ENCODE results near the gene RGS12.

RGS12 gene

DNA sequence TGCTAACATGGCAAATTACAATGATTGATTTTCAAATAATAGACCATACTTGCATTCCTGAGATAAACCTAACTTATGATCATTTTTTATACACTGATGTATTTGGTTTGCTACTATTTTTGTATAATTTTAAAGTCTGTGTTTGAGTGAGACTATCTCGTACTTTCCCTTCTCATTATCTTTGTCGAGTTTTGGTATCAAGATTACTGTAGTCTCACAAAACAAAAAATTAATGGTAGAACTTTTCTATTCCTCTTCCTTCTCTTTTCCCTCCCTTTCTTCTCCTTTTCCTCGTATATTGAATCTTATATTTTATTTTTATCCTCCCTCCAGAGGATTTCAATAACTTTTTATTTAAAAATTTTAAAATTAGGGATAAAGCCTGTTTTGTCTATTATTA lies 41.5 kb downstream of the RGS12 start:
- DNase-seq: no peak

DNA sequence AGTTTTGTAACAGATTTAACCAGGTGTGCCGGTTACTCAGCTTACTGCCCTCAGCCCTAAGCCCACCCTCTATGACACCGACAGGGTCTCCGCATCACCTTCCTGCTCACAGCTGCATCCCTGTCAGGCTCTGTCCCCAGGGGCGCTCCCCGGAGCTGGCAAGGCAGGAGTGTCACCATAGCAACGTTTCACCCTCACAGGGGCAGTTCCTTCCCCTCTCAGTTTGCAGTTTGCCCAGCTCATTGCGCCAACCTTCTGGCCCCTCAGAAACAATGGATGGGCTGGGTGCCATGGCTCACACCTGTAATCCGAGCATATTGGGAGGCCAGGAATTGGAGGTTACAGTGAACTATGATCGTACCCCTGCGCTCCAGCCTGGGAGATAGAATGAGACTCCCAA lies 42.6 kb downstream of the RGS12 start:
- no peak for DNase-seq

DNA sequence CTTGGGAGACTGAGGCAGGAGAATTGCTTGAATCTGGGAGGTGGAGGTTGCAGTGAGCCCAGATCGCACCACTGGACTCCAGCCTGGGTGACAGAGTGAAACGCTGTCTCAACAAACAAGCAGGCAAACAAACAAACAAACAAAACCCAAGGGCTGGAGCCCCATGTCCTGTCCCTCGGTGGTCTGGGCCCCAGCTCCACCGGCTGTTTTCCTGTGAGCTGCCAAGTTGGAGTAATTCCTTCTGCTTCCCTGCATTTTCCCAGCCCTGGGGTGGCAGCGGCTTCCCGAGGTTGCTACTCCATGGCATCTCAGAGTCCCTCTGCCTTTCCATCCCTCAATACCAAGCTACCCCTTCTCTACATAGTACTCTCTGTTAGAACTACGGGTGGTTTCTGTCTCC lies 43.2 kb downstream of the RGS12 start:
- no peak for DNase-seq

DNA sequence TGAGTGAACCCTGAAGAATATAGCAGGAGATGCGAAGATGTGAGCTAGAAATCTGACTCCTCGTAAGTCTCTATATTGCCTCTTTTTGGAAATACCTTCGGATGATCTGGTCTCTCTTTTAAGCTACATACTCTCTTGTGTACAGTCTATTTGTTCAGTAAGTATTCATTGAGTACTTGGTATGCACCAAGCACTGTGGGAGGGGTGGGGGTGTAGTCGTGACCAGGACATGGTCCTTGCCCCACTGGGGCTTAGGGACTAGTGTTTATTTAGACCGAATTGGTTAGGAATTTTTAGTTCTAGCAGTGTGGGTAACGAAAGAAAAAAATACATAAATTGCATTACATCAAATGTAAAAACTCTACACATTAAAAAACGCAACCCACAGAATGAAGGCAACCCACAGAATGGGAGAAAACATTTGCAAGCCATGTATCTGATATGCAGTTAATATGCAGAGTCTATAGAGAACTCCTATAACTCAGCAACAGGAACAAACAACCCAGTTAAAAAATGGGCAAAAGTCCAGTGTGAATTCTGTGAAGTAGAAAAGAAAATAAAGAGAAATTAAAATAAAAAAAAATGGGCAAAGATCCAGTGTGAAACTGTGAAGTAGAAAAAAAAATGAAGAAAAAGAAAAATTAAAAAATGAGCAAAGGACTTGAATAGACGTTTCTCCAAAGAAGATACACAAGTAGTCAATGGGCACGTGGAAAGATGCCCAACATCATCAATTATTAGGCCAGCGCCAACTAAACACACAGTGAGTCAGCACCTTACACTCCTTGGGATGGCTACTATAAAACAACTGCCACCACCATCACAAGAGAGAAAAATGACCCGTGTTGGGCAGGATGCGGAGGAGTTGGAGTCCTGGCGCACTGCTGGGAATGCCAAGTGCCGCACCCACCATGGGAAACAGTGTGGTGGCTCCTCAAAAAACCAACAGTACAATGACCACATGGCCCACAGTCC lies 43.8 kb downstream of the RGS12 start:
- DNase-seq: no peak

GRCh38 chr4:3337357-3337732 lies 44.5 kb downstream of the RGS12 start:
- DNase-seq: no peak

- DNase-seq: no peak
Measured at GRCh38 chr4:3337811-3338210, 45.0 kb downstream of the RGS12 start.

- no peak for DNase-seq
Measured at GRCh38 chr4:3338321-3338838, 45.6 kb downstream of the RGS12 start.

DNA sequence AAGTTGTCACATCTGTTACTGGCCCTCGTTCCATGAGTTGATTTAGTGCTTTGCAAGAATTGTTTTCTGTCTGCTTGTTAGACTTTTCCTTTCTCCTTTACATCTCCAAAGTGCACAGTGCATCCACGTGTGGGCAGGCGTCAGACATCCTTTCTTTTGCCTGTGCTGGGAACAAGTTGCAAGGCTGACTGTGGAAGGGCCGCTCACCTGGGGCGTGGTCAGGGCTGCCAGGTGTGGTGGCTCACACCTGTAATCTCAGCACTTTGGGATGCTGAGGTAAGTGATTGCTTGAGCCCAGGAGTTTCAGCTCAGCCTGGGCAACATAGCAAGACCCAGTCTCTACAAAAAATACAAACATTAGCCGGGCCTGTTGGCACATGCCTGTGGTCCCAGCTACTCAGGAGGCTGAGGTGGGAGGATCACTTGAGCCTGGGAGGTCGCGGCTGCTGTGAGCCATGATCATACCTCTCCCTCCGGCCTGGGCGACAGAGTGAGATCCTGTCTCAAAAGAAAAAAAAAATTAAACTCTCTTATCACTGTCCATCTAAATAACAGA lies 46.2 kb downstream of the RGS12 start:
- DNase-seq: no peak

DNA sequence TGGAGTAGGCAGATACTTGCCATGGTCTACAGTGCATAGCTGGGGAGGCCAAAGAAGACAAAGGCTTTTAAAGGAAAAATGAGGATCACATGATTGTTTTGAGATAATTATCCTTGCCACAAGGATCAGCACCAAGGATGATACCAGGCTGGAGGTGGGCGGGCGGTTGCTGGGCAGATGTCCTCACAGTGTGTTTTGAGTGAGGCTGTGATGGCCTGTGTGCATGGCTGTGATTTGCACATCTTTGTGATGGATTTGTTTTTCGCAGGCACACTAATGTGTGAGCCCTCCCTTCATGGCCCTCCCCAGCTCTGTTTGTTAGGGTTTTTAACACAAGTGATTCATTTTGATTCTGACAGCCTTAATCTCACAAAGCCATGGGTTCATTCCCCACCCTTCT lies 46.8 kb downstream of the RGS12 start:
- DNase-seq: no peak

GRCh38 chr4:3340038-3340699 lies 47.3 kb downstream of the RGS12 start:
- DNase-seq: no peak

- no peak for DNase-seq
Measured at GRCh38 chr4:3340700-3341083, 47.9 kb downstream of the RGS12 start.

GRCh38 chr4:3341760-3342159 lies 48.9 kb downstream of the RGS12 start:
- no peak for DNase-seq

DNA sequence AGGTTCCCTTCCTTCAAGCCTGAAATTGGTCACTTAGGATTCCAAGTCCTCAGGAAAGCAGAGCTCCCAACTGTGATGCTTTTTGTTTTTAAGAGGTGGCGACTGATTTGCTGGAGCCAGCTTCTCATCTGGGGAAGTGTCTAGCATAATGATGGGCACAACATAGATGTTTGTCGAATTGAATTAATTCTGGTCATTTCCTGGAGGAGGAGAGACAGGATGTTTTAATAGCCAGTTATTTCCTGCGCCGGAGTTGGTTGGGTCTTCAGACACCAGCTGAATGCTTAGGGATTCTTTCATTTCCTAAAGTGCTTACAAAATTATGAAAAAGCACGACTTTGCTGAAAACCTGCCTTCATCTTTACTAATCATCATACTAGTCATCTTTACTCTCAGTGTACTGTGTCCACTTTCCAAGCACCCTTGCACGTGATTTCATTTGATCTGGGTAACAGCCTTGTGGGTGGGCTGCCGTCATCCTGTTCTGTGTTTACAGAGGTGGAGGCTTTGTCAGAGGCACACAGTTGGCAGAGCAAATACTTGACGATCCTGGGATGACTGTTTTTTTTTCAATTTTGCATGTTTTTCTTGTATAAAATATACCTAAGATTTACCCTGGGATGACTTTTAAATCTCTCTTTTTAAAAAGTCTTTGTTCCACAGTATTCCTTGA lies 49.5 kb downstream of the RGS12 start:
- no peak for DNase-seq
